Renal pelvis (tissue), 4 donors: ENCODE results near the gene TMEM119. TPM values are rescaled to one million over a fixed set of nuclear protein-coding genes. Genes with fewer than 3 reads are reported as not detected.

Experiments
- DNase-seq: peaks from one replicate; pipeline ENCODE4 v3.0.0-alpha.2; 2013
- polyA plus RNA-seq, 3 donors: library from polyadenylated mRNA; unstranded; fragments of 120-200 nt; gene quantifications; one replicate each; pipeline ENCODE4 v1.2.1, GENCODE V29; 2013; ENCODE audit not compliant: insufficient read length in 3 of 3

The TMEM119 gene
- polyA plus RNA-seq, 3 donors = 15.3 to 25.2 (median 16.7) TPM

- DNase-seq = no peak
Measured at GRCh38 chr12:108548954-108549521, 48.8 kb downstream of the TMEM119 start.

GRCh38 chr12:108547686-108548085, 50.2 kb downstream of the TMEM119 start:
- DNase-seq = no peak

- DNase-seq = no peak
Measured at GRCh38 chr12:108543652-108544051, 54.2 kb downstream of the TMEM119 start.

GRCh38 chr12:108542320-108542719, 55.6 kb downstream of the TMEM119 start:
- no peak for DNase-seq

Other genes with a start within 250 kb of the TMEM119 start
- 1 to 10 TPM; 3.5 to 5.0 (median 3.9) TPM for gene FICD, start 82.8 kb downstream of the TMEM119 start, polyA plus RNA-seq
- gene SART3, start 36.9 kb downstream of the TMEM119 start, polyA plus RNA-seq = 10 to 100 TPM; 58.6 to 69.4 (median 67.2) TPM
- 100 to 1,000 TPM in 2 of 3 donors, 10 to 100 TPM in 1; 99.2 to 112 (median 109) TPM for gene ISCU, start 35.5 kb downstream of the TMEM119 start, polyA plus RNA-seq
- 1 to 10 TPM; 1.8 to 2.2 (median 1.9) TPM for gene SELPLG, start 35.8 kb upstream of the TMEM119 start, polyA plus RNA-seq
- 10 to 100 TPM; 58.9 to 66.0 (median 62.2) TPM for gene CORO1C, start 133.4 kb upstream of the TMEM119 start, polyA plus RNA-seq